Nephron (organoid): ENCODE measurements around the gene CREB3L1.

ENCODE experiments used
- H3K27ac Mint-ChIP-seq, 3 experiments: 2 replicates each; pipeline ENCODE4 v1.8.0; 2020; ENCODE audit warnings: mixed read lengths in 3 of 3, mild to moderate bottlenecking in 2 of 3, moderate library complexity in 1 of 3
- H3K27me3 Mint-ChIP-seq: 2 replicates; pipeline ENCODE4 v1.8.0; 2021; ENCODE audit warnings: low read depth, mild to moderate bottlenecking, moderate library complexity, mixed read lengths
- H3K36me3 Mint-ChIP-seq: 2 replicates; pipeline ENCODE4 v1.8.0; 2020; ENCODE audit warnings: low read depth, mixed read lengths
- H3K4me1 Mint-ChIP-seq: 2 replicates; pipeline ENCODE4 v1.8.0; 2020; ENCODE audit warnings: mixed read lengths
- H3K4me3 Mint-ChIP-seq, 3 experiments: 2 replicates each; pipeline ENCODE4 v1.8.0; 2020; ENCODE audit warnings: mild to moderate bottlenecking in 3 of 3, mixed read lengths in 3 of 3, moderate library complexity in 2 of 3
- H3K9me3 Mint-ChIP-seq: 2 replicates; pipeline ENCODE4 v1.8.0; 2020; ENCODE audit warnings: mixed read lengths
- TF ChIP-seq, protein P1 (sequence below), 3 experiments: fragments of 200-600 bp; sonication (generic); IDR thresholded peaks; one replicate each; pipeline ENCODE4 v1.5.0; 2021; ENCODE audit warnings: antibody characterized with exemption in 3 of 3; ENCODE audit not compliant: unreplicated experiment in 3 of 3

The CREB3L1 gene

DNA sequence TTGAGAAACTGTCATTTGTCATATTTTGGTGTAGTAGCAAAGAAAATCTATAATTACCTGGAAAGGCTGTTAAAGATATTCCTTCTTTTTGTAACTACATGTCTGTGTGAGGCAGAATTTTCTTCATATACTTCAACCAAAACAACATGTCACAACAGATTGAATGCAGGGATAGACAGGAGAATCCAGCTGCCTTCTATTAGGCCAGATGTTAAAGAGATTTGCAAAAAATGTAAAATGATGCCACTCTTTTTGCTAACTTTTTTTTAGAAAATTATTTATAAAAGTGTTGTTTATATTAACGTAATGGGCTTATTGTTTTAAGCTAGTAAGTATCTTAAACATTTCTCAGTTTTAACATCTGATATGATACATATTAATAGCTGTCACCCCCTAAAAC is 82.5 kb downstream of the CREB3L1 start:
- no peak overlapping the region for H3K27ac Mint-ChIP-seq
- no peaks in the 10 kb centered on the region for H3K9me3 Mint-ChIP-seq
- H3K4me3 Mint-ChIP-seq = no peak overlapping the region
- peaks cover 40% of the 10 kb centered on the region for H3K4me1 Mint-ChIP-seq
- no peaks in the 10 kb centered on the region for H3K27me3 Mint-ChIP-seq
- TF ChIP-seq, protein P1, sequence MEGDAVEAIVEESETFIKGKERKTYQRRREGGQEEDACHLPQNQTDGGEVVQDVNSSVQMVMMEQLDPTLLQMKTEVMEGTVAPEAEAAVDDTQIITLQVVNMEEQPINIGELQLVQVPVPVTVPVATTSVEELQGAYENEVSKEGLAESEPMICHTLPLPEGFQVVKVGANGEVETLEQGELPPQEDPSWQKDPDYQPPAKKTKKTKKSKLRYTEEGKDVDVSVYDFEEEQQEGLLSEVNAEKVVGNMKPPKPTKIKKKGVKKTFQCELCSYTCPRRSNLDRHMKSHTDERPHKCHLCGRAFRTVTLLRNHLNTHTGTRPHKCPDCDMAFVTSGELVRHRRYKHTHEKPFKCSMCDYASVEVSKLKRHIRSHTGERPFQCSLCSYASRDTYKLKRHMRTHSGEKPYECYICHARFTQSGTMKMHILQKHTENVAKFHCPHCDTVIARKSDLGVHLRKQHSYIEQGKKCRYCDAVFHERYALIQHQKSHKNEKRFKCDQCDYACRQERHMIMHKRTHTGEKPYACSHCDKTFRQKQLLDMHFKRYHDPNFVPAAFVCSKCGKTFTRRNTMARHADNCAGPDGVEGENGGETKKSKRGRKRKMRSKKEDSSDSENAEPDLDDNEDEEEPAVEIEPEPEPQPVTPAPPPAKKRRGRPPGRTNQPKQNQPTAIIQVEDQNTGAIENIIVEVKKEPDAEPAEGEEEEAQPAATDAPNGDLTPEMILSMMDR (IDR thresholded peaks at IDR 0.05; ENCODE audit: unreplicated experiment in 3 of 3) = no peak
- no peaks in the 10 kb centered on the region for H3K36me3 Mint-ChIP-seq

DNA sequence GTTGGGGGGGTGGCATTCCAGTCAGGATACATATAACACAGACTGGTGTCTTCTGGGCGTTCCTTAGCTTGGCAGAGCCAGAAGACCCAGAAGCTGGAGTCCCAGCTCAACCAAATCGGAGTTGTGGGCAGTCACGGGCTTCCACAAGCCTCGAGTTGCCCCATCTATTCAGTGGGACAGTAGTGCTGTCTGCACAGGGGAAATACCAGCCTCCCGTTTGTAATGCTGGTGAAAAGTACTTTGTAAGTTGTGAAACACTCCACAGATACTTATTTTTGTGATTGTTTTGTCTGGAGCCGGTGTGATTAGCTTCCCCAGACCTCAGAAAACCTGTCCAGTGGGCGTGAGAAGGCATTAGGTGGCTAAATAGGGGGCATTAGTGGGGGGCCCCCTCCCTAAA is 83.4 kb downstream of the CREB3L1 start:
- TF ChIP-seq, protein P1 (IDR thresholded peaks at IDR 0.05; ENCODE audit: unreplicated experiment in 3 of 3) = no peak
- Mint-ChIP-seq H3K27me3 (no peaks in the 10 kb centered on the region), H3K4me1 (peaks cover 49% of the 10 kb centered on the region), H3K36me3 (no peaks in the 10 kb centered on the region), H3K4me3 (peak overlapping the region; percentile 46 to 82 (median 56)), H3K9me3 (no peaks in the 10 kb centered on the region), H3K27ac (peak overlapping the region; percentile 72 to 83 (median 74))

DNA sequence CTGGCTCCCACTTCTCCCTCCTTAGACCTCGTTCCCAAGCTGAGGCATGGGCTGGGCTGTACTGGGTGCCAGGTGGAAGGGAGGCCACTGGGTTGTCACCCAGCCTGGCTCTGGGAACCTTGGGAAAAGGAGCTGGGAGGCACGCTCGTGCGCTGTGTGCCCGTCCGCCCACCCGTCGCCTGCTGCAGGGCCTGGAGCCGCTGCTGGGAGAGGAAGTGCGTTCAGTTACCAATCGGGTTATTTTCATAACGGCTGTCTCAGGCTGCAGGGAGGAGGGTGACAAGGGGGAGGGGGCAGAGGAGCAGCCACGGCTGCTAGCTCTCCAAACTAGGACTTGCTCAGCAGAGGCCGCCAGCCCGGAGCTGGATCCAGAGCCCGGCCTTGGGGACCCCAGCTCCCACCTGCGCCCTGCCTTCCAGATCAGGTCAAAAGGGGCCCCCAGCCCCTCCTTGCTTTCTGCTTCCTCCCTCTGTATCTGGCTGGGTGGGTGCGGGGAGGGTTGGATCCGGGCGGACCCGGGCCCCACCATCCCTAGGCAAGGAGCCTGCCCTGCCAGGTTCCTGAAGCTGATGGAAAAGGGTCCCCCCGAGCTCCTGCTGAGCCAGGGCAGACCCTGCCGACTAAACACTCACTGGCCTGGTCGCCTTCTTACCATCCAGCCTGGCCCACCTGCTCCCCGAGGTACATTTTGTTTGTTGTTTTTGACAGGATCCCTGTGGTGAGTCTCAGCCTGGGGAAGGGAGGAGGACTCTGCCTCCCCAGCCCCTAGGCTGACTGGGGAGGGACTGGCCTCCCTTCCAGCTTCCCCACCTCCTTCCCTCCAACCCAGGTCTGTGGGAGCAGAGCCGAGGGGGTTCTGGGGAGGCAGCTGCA is 84.1 kb downstream of the CREB3L1 start:
- Mint-ChIP-seq H3K9me3 (no peaks in the 10 kb centered on the region), H3K4me3 (peak overlapping the region; percentile 46 to 82 (median 56)), H3K36me3 (no peaks in the 10 kb centered on the region), H3K27ac (peak overlapping the region; percentile 72 to 83 (median 74)), H3K4me1 (peaks cover 45% of the 10 kb centered on the region), H3K27me3 (no peaks in the 10 kb centered on the region)
- TF ChIP-seq, protein P1 (IDR thresholded peaks at IDR 0.05; ENCODE audit: unreplicated experiment in 3 of 3) = no peak

DNA sequence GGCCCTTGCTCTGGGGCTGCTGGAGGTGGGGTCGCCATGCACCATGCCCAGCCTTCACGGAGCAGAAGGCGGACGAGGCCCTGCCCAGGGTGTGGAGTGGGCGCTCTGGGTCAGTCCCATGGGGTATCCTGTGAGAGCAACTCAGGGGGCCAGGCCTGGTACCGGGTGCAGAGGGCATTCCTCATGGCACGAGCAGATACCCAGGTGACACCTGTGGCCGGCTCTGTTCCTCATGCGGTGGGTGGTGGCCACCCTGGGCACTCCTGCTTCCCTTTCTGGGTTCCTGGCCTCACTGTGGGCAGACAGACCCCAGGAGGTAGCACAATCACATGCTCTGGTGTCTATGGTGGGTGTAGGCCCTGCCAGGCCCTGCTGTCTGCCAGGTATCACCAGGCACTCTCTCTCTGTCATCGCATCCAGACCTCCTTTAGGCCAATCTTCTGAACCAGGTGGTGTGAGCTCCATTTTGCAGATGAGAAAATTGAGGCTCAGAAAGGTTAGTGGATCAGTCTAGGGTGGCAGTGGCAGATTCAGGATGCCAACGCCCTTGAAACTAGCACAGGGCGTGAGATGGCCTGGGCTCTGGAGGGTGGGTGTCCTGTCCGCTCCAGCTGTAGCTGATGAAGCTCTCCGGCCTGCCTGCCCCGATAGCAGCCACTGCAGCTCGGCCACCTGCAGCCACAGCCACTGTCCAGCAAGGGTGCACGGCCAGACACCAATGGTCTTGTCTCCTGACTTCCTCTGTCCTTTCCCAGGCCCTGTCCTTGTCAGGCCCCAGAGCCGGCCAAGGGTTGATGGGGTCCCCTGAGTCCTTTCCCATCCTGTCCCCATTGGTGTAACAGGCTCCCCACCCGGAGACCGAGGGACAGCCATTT is 84.9 kb downstream of the CREB3L1 start:
- peaks cover 45% of the 10 kb centered on the region for H3K4me1 Mint-ChIP-seq
- H3K27ac Mint-ChIP-seq = peak overlapping the region; percentile 40 to 84 (median 70)
- no peaks in the 10 kb centered on the region for H3K36me3 Mint-ChIP-seq
- no peaks in the 10 kb centered on the region for H3K27me3 Mint-ChIP-seq
- H3K9me3 Mint-ChIP-seq = no peaks in the 10 kb centered on the region
- peak overlapping the region; percentile 29 to 74 (median 56) for H3K4me3 Mint-ChIP-seq
- TF ChIP-seq, protein P1 (IDR thresholded peaks at IDR 0.05; ENCODE audit: unreplicated experiment in 3 of 3) = no peak

DNA sequence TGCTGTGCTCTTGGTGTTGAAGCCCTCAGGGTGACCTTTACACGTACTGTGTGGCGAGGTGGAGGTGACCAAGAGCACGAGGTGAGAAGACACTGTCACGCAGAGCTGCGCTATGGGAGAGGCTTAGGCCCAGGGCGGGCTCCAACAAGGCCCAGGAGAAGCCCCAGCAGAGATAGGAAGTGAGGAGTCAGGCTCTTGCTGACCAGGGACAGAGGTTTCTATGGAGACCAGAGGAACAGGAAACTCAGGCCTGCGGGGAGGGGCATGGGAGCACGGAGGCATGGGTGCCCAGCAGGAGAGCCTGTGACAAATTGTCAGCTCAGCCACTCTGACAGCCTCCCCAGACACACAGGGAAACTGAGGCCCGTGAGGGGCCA is 85.6 kb downstream of the CREB3L1 start:
- TF ChIP-seq, protein P1 (IDR thresholded peaks at IDR 0.05; ENCODE audit: unreplicated experiment in 3 of 3) = no peak

More for the DNA sequence above, 85.6 kb downstream of the CREB3L1 start:
- Mint-ChIP-seq H3K27me3 (no peaks in the 10 kb centered on the region), H3K27ac (peak overlapping the region; percentile 40 to 84 (median 70)), H3K9me3 (no peaks in the 10 kb centered on the region), H3K36me3 (no peaks in the 10 kb centered on the region), H3K4me1 (peaks cover 46% of the 10 kb centered on the region), H3K4me3 (peak overlapping the region; percentile 29 to 74 (median 48))
